ENCODE results near the gene HSD17B11. TPM values are rescaled to one million over a fixed set of nuclear protein-coding genes. Genes with fewer than 3 reads are reported as not detected.

Gene HSD17B11
- 10 to 100 TPM; 18.3 to 22.7 TPM for total RNA-seq
- 36.7 TPM for polyA plus RNA-seq (2013, experiment 1 of 2)
- 30.2 TPM for polyA plus RNA-seq (2013, experiment 2 of 2)
- long read RNA-seq, experiment 1, transcript HSD17B11-201 (7 exons, 1,885 nt) = major isoform, 14 of 16 reads
- long read RNA-seq, experiment 1, partial matches to known transcripts = 0 of 16 reads
- long read RNA-seq, experiment 1, other reads (novel, unspliced or antisense) = 2 of 16 reads
- long read RNA-seq, experiment 2, transcript HSD17B11-201 (7 exons, 1,885 nt) = major isoform, 25 of 29 reads
- long read RNA-seq, experiment 2, partial matches to known transcripts = 1 of 29 reads
- long read RNA-seq, experiment 2, other reads (novel, unspliced or antisense) = 3 of 29 reads
- long read RNA-seq, experiment 3, transcript HSD17B11-201 (7 exons, 1,885 nt) = major isoform, 96 of 104 reads
- long read RNA-seq, experiment 3, partial matches to known transcripts = 3 of 104 reads
- long read RNA-seq, experiment 3, other reads (novel, unspliced or antisense) = 5 of 104 reads
- long read RNA-seq, experiment 4, transcript HSD17B11-201 (7 exons, 1,885 nt) = major isoform, 102 of 108 reads
- long read RNA-seq, experiment 4, partial matches to known transcripts = 2 of 108 reads
- long read RNA-seq, experiment 4, other reads (novel, unspliced or antisense) = 3 of 108 reads

DNA sequence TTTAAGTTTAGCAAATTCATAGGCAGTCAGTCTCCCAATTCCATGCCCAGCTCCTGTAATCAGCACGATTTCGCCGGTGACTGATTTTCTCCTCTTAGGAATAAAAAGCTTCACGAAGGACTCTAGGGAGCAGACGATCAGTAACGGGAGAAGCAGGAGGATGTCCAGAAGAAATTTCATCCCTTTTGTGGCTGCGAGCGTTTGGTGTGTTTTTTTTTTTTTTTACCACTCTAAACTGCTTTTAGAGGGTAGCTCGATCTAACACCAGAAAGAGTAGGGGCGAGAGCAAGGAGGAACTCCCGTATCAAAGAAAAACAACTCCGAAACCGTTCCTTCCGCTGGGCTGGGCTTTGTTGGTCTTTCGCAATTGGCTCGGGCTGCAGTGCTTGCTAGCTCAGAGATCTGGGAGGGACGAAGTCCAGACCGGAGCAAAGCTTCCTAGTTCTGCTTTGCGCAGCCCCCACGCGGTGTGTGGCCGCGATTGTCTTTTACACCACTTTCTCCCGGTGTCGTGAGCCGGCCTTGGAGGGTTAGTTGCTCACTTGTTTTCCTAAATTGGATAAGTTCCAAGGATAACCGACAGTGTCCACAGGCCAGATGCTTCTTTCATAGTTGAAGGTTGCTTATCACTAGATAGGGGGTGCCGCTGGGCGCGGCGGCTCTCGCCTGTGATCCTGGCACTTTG, at the start of gene HSD17B11:
Gene HSD17B11, minus strand, starts transcription at position 298 of the 685 bp plus-strand sequence. Its CDS starts 118 bp downstream, at position 180.
- H3K27ac Mint-ChIP-seq = peak within 1 kb of the TSS; percentile 96
- peaks cover 25% of the 10 kb centered on the region for H3K9me3 Mint-ChIP-seq
- H3K4me3 Mint-ChIP-seq = peak within 1 kb of the TSS; percentile 84
- 2% methylated on average over 27 to 32 of the region's 32 CpGs for WGBS, 2 experiments (ENCODE audit: insufficient coverage in 1 of 2, insufficient read length in 1 of 2)
- H3K27me3 Mint-ChIP-seq (ENCODE audit: insufficient read depth) = no peaks in the 10 kb centered on the region
- peaks cover 28% of the 10 kb centered on the region for H3K36me3 Mint-ChIP-seq (ENCODE audit: low read depth)
- Histone ChIP-seq H3K9ac (ENCODE audit: extremely low read depth, low read length, poor library complexity, severe bottlenecking) (peak within 1 kb of the TSS; percentile 77), H3K27me3 (ENCODE audit: control insufficient read depth, insufficient read depth, low read length, poor library complexity, severe bottlenecking) (no peaks in the 10 kb centered on the region), H3K27ac (ENCODE audit: low read depth, low read length) (peak within 1 kb of the TSS; percentile 76), H3K4me1 (ENCODE audit: control insufficient read depth, insufficient read depth, low read length) (no peaks in the 10 kb centered on the region), H3K9me3 (ENCODE audit: control insufficient read depth, low read length) (peaks cover 9% of the 10 kb centered on the region), H3K4me3 (ENCODE audit: low read length) (peak within 1 kb of the TSS; percentile 100), H3K36me3 (ENCODE audit: control insufficient read depth, insufficient read depth, low read length) (no peaks in the 10 kb centered on the region)
- DNase-seq = peak; percentile 92
- peaks cover 3% of the 10 kb centered on the region for H3K4me1 Mint-ChIP-seq
- peak; percentile 34 for TF ChIP-seq CTCF (conservative IDR thresholded peaks at IDR 0.05)

- Histone ChIP-seq H3K4me3 (ENCODE audit: low read length) (no peak overlapping the region), H3K9me3 (ENCODE audit: control insufficient read depth, low read length) (no peaks in the 10 kb centered on the region), H3K27ac (ENCODE audit: low read depth, low read length) (no peak overlapping the region), H3K4me1 (ENCODE audit: control insufficient read depth, insufficient read depth, low read length) (no peaks in the 10 kb centered on the region), H3K27me3 (ENCODE audit: control insufficient read depth, insufficient read depth, low read length, poor library complexity, severe bottlenecking) (no peaks in the 10 kb centered on the region), H3K36me3 (ENCODE audit: control insufficient read depth, insufficient read depth, low read length) (peaks cover 9% of the 10 kb centered on the region), H3K9ac (ENCODE audit: extremely low read depth, low read length, poor library complexity, severe bottlenecking) (no peak overlapping the region)
- Mint-ChIP-seq H3K4me1 (peaks cover 16% of the 10 kb centered on the region), H3K27me3 (ENCODE audit: insufficient read depth) (no peaks in the 10 kb centered on the region), H3K9me3 (no peaks in the 10 kb centered on the region), H3K4me3 (no peak overlapping the region), H3K36me3 (ENCODE audit: low read depth) (peaks cover 29% of the 10 kb centered on the region), H3K27ac (peak overlapping the region; percentile 9)
- WGBS, 2 experiments (ENCODE audit: insufficient coverage in 1 of 2, insufficient read length in 1 of 2) = 100% methylated on average over 2 of the region's 2 CpGs; no CpG with 5 or more reads in 1 of the 2 experiments
- no peak for TF ChIP-seq CTCF (conservative IDR thresholded peaks at IDR 0.05)
- no peak for DNase-seq
These were observed 42.4 kb upstream of the HSD17B11 start for GRCh38 chr4:87433342-87433741.

- Mint-ChIP-seq H3K27me3 (ENCODE audit: insufficient read depth) (no peaks in the 10 kb centered on the region), H3K9me3 (no peaks in the 10 kb centered on the region), H3K27ac (no peak overlapping the region), H3K4me3 (no peak overlapping the region), H3K4me1 (peaks cover 16% of the 10 kb centered on the region), H3K36me3 (ENCODE audit: low read depth) (peaks cover 3% of the 10 kb centered on the region)
- 93 to 95% methylated on average over 2 of the region's 2 CpGs for WGBS, 2 experiments (ENCODE audit: insufficient coverage in 1 of 2, insufficient read length in 1 of 2)
- Histone ChIP-seq H3K27ac (ENCODE audit: low read depth, low read length) (no peak overlapping the region), H3K27me3 (ENCODE audit: control insufficient read depth, insufficient read depth, low read length, poor library complexity, severe bottlenecking) (no peaks in the 10 kb centered on the region), H3K36me3 (ENCODE audit: control insufficient read depth, insufficient read depth, low read length) (no peaks in the 10 kb centered on the region), H3K4me3 (ENCODE audit: low read length) (no peak overlapping the region), H3K9ac (ENCODE audit: extremely low read depth, low read length, poor library complexity, severe bottlenecking) (no peak overlapping the region), H3K9me3 (ENCODE audit: control insufficient read depth, low read length) (no peaks in the 10 kb centered on the region), H3K4me1 (ENCODE audit: control insufficient read depth, insufficient read depth, low read length) (no peaks in the 10 kb centered on the region)
- DNase-seq = no peak
- no peak for TF ChIP-seq CTCF (conservative IDR thresholded peaks at IDR 0.05)
These were observed 39.0 kb upstream of the HSD17B11 start for GRCh38 chr4:87430038-87430437.

Data from endodermal cell (in vitro differentiated cells).